ENCODE results near the gene MYO1H. TPM values are rescaled to one million over a fixed set of nuclear protein-coding genes. Genes with fewer than 3 reads are reported as not detected.

The MYO1H gene
- total and polyA plus RNA-seq, 2 of the 8 experiments (the other 6 are each of a cell fraction or from before 2014, with no cell fraction given), result 0.03 TPM; not detected in 1

DNA sequence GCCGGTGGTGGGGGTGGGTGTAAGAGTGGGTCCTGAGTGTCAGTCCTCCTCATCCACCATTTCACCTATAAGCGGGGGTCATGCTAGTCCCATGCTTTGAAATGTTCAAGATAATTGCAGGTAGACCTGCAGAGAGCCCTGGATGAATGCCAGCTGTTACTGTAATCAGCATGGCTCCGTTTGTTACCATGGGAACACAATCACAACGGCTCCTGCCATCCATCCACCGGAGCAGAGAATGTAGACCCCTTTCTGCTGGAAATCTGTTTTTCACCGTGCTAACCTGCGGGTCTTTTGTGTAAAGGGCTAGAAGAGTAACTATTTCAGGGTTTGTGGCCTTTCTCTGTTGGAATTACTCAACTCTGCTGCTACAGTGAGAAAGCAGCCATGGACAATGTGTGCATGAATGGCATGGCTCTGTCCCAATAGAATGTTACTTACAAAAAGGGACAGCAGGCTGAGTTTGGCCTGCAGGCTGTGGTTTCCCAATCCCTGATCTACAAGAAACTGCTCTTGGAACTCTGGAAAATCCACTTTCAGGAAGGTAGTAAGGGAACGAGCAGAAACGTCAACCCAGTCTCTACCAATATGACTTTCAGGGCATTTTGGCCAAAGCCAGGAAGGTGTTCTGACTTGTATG, 93.3 kb downstream of the MYO1H start:
- no peak overlapping the region for H2AFZ ChIP-seq (ENCODE audit: low read length)
- no peak for DNase-seq (ENCODE audit: low read depth in 1 of 2, low spot score in 2 of 2)
- no peaks in the 10 kb centered on the region; a peak in 1 of 8 replicates for H3K36me3 ChIP-seq (ENCODE audit: control insufficient read depth in 2 of 4, insufficient read depth in 4 of 4, low read length in 3 of 4)
- H3K4ac ChIP-seq (replicated peaks; ENCODE audit: insufficient read length, low read depth, low read length), result no peak overlapping the region
- FAIRE-seq, result peak; percentile 73
- no peaks in the 10 kb centered on the region for H3K27me3 ChIP-seq (replicated peaks in 1 of 4; ENCODE audit: control insufficient read depth in 3 of 4, extremely low read depth in 1 of 4, insufficient read depth in 3 of 4, low read length in 3 of 4)
- H3K79me1 ChIP-seq (ENCODE audit: low read depth, low read length), result no peaks in the 10 kb centered on the region
- H3K18ac ChIP-seq (ENCODE audit: extremely low read depth, low read length), result no peak overlapping the region
- no peak overlapping the region for H4K91ac ChIP-seq (replicated peaks; ENCODE audit: insufficient read length, low read length)
- 75% methylated on average over 9 of the region's 9 CpGs; no CpG with 5 or more reads in 1 of the 2 experiments for WGBS, 2 experiments (ENCODE audit: extremely low coverage in 1 of 2, insufficient coverage in 1 of 2, insufficient read length in 1 of 2, insufficient replicate concordance in 2 of 2, low coverage in 1 of 2, low lambda C conversion rate in 2 of 2, missing lambda C conversion rate in 1 of 2)
- no peak overlapping the region for H2BK5ac ChIP-seq (ENCODE audit: low read depth, low read length)
- no peak overlapping the region for H4K8ac ChIP-seq (ENCODE audit: extremely low read depth, insufficient read depth, low read length)
- H3K23me2 ChIP-seq (ENCODE audit: low read depth, low read length), result no peaks in the 10 kb centered on the region
- H3K56ac ChIP-seq (replicated peaks; ENCODE audit: insufficient read length, low read depth, low read length), result no peak overlapping the region
- H3K27ac ChIP-seq (ENCODE audit: low read depth, low read length), result peak overlapping the region; percentile 63; the same call in 1 of the 2 replicates
- no peaks in the 10 kb centered on the region for H4K20me1 ChIP-seq (replicated peaks in 1 of 2; ENCODE audit: control insufficient read depth in 1 of 2, insufficient read depth in 2 of 2, low read length in 2 of 2)
- TF ChIP-seq NANOG (IDR thresholded peaks at IDR 0.05; ENCODE audit: insufficient read depth, low read depth, low read length, poor library complexity, severe bottlenecking) (no peak), SIN3A (conservative IDR thresholded peaks at IDR 0.05 in 1 of 2, IDR thresholded peaks at IDR 0.05 in 1 of 2; ENCODE audit: low read depth in 1 of 2, low read length in 2 of 2) (peak in 1 of 2 experiments; percentile 53; a peak in 1 of 4 replicates), SIRT6 (IDR thresholded peaks at IDR 0.05; ENCODE audit: low read length) (no peak), NRF1 (IDR thresholded peaks at IDR 0.05; ENCODE audit: low read depth, low read length) (no peak), RAD21 (IDR thresholded peaks at IDR 0.05 in 1 of 2, conservative IDR thresholded peaks at IDR 0.05 in 1 of 2; ENCODE audit: low read depth in 2 of 2, low read length in 2 of 2) (no peak), POLR2A (IDR thresholded peaks at IDR 0.05; ENCODE audit: control extremely low read depth in 1 of 2, low read depth in 2 of 2, low read length in 2 of 2) (no peak), RNF2 (IDR thresholded peaks at IDR 0.05; ENCODE audit: borderline replicate concordance, low read depth, low read length, missing control alignments, poor library complexity, severe bottlenecking) (no peak), CREB1 (IDR thresholded peaks at IDR 0.05) (no peak)
- H3K79me2 ChIP-seq (ENCODE audit: control insufficient read depth in 1 of 2, insufficient read depth in 2 of 2, low read length in 2 of 2), result no peaks in the 10 kb centered on the region
- H2AK5ac ChIP-seq (ENCODE audit: low read depth, low read length), result no peak overlapping the region
- no peaks in the 10 kb centered on the region for H3K9me3 ChIP-seq (ENCODE audit: insufficient read depth in 2 of 2, low read depth in 1 of 2, low read length in 1 of 2)
- H3K9ac ChIP-seq (replicated peaks in 1 of 4; ENCODE audit: extremely low read depth in 1 of 4, low read depth in 3 of 4, low read length in 3 of 4), result no peak overlapping the region
- H3K4me2 ChIP-seq (ENCODE audit: insufficient read depth in 1 of 2, low read depth in 2 of 2, low read length in 2 of 2), result no peak overlapping the region
- H3K4me1 ChIP-seq (replicated peaks in 1 of 4; ENCODE audit: control insufficient read depth in 3 of 4, insufficient read depth in 4 of 4, low read length in 3 of 4), result peaks cover 2 to 14% (median 8%) of the 10 kb centered on the region in 4 experiments; a peak in 6 of 7 replicates
- no peak overlapping the region for H4K5ac ChIP-seq (ENCODE audit: insufficient read length, low read depth, low read length)
- H2BK15ac ChIP-seq (ENCODE audit: low read length), result no peak overlapping the region
- POLR2A ChIA-PET (ENCODE audit: partially characterized antibody), result interaction anchor here (0.8 to 1.5 kb wide), 4 partner anchors 10 to 18 kb away, joined by 3 to 4 read pairs (median 4); no protein-coding TSS in a partner anchor
- H3K23ac ChIP-seq (ENCODE audit: insufficient read length), result no peak overlapping the region
- H2BK20ac ChIP-seq (ENCODE audit: low read length), result no peak overlapping the region
- H2BK120ac ChIP-seq (replicated peaks; ENCODE audit: low read depth, low read length), result no peak overlapping the region
- H2BK12ac ChIP-seq (ENCODE audit: low read depth, low read length), result no peak overlapping the region
- no peak overlapping the region for H3K4me3 ChIP-seq (ENCODE audit: extremely low read depth in 1 of 4, insufficient read depth in 2 of 4, low read depth in 3 of 4, low read length in 4 of 4)
- CTCF ChIA-PET (ENCODE audit: partially characterized antibody), result interaction anchor here (1.0 to 17.4 kb wide), 4 partner anchors 8 to 323 kb away, joined by 3 to 181 read pairs (median 7); no protein-coding TSS in a partner anchor
- no peak overlapping the region for H3K14ac ChIP-seq (ENCODE audit: insufficient read length)
